Adrenal gland (tissue), 12 donors: ENCODE measurements around the gene BMPR1B. TPM values are rescaled to one million over a fixed set of nuclear protein-coding genes. Genes with fewer than 3 reads are reported as not detected.

Source experiments
- DNase-seq, 7 donors: peaks; one replicate each; pipeline ENCODE4 v3.0.0-alpha.2; 2019 to 2020
- H3K27ac ChIP-seq, 5 donors: fragments of 200-600 bp; sonication (generic) in 4 of 5; 1 replicate in 3 of 5; 2 replicates in 2 of 5; pipeline versions ENCODE4 v1.5.1 to v1.8.0; 2016 to 2020; ENCODE audit warnings: mild to moderate bottlenecking in 1 of 5
- H3K27me3 ChIP-seq: fragments of 200-600 bp; 2 replicates; pipeline ENCODE4 v1.8.0; 2021
- H3K36me3 ChIP-seq, 2 donors: fragments of 200-600 bp; replicated peaks in 1 of 2; 1 replicate in 1 of 2; 2 replicates in 1 of 2; pipeline versions ENCODE4 v1.5.1 to v1.8.0; 2018 to 2022
- H3K4me1 ChIP-seq, 2 donors: fragments of 200-600 bp; replicated peaks in 1 of 2; 1 replicate in 1 of 2; 2 replicates in 1 of 2; pipeline versions ENCODE4 v1.5.1 to v1.8.0; 2018 to 2021
- H3K4me3 ChIP-seq, 4 donors: fragments of 200-600 bp; sonication (generic) in 3 of 4; one replicate each; pipeline ENCODE4 v1.5.1; 2016 to 2018
- H3K9me3 ChIP-seq, 3 donors: fragments of 200-600 bp; sonication (generic) in 1 of 3; replicated peaks in 1 of 3; 1 replicate in 2 of 3; 2 replicates in 1 of 3; pipeline versions ENCODE4 v1.5.1 to v1.8.0; 2016 to 2021
- CTCF ChIP-seq, 6 experiments: fragments of 450-650 bp in 4 of 6; fragments of 200-600 bp in 2 of 6; sonication (generic) in 1 of 6; IDR thresholded peaks; 1 replicate in 5 of 6; 2 replicates in 1 of 6; pipeline versions ENCODE4 v1.5.1 to v1.8.0; 2016 to 2021; ENCODE audit warnings: antibody characterized with exemption in 6 of 6, mild to moderate bottlenecking in 2 of 6, moderate library complexity in 1 of 6
- POLR2A ChIP-seq, 2 donors: fragments of 450-650 bp; IDR thresholded peaks; one replicate each; pipeline ENCODE4 v1.6.1; 2017; ENCODE audit warnings: antibody characterized with exemption in 2 of 2, mild to moderate bottlenecking in 2 of 2, moderate library complexity in 1 of 2
- WGBS, 4 donors: extraction: QIAGEN DNeasy Blood & Tissue Kit in 2 of 4; methylation state at CpG; one replicate each; pipeline versions ENCODE4 v1.1.5 to v1.1.7; 2013 to 2017; 5-methylcytosine and 5-hydroxymethylcytosine counted together
- intact Hi-C, 2 donors: fragments of 100-400 bp; cut with DNase I; formaldehyde crosslinking; loops; one replicate each; pipeline versions ENCODE4 v1.14.1 to v1.15.0; 2022 to 2023
- polyA plus RNA-seq, 3 donors: library from polyadenylated mRNA; stranded (reverse); fragments of 200-250 nt in 2 of 3; fragments of 350-450 nt in 1 of 3; fragmentation: Illumina TruSeq in 1 of 3; extraction: RNeasy Lipid Tissue Mini Kit (QIAGEN cat#74804) in 1 of 3; gene quantifications; one replicate each; pipeline ENCODE4 v1.2.3, GENCODE V29; 2013 to 2014
- total RNA-seq, 9 donors: library from RNA; depleted of rRNA in 4 of 9; stranded (reverse); fragments of >200 nt in 4 of 9; fragments of 120-200 nt in 1 of 9; fragmentation: NEBNext Ultra II Directional in 1 of 9; extraction: Animal tissue kit (Norgen Biotek cat#: 25700) in 1 of 9; gene quantifications; one replicate each; pipeline versions ENCODE4 v1.1.0 to v1.2.4, GENCODE V29; 2013 to 2023
- donor health status: healthy with polysubstance abuse.
- donor health status: Bipolar disorder and iron deficiency.
- donor health status: DM: yes; HTN: yes; CAD: no.
- donor health status: DM: no; HTN: no; CAD: no.
- donor health status: DM: no; HTN: no; CAD: no.
- donor health status: DM: yes; HTN: yes; CAD: no.

Gene BMPR1B
- total and polyA plus RNA-seq, 12 donors = 0.94 to 22.2 (median 6.2) TPM

DNA sequence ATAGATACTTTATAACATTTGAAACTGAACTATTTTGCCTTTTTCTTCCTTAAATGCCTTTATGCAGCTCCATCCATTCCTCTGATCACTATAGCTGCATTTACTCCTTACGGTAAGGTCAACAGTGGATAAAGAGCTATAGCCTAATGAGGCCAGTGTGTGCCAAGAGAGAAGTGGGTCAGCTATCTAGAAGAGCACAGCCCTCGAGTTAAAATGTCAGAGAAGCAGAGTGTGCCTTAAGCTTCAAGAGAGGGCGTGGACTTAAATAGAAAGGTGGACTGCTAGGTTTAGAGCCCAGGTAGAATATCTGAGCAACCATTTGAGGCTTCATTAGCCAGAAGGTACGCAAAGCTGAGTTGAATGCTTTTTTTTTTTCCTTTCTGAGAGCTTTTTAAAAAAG is 347.4 kb downstream of the BMPR1B start:
- H3K36me3 ChIP-seq = no peaks in the 10 kb centered on the region
- no peak overlapping the region for H3K4me3 ChIP-seq
- no peak for DNase-seq
- H3K27me3 ChIP-seq = no peaks in the 10 kb centered on the region
- no peaks in the 10 kb centered on the region for H3K4me1 ChIP-seq
- H3K27ac ChIP-seq = no peak overlapping the region
- intact Hi-C loops = no loop called here
- TF ChIP-seq POLR2A (IDR thresholded peaks at IDR 0.05) (no peak), CTCF (IDR thresholded peaks at IDR 0.05) (no peak)
- no peaks in the 10 kb centered on the region for H3K9me3 ChIP-seq
- 77 to 87% (median 82%) methylated on average over 4 of the region's 4 CpGs for WGBS, 4 donors

GRCh38 chr4:95105983-95106382 is 348.2 kb downstream of the BMPR1B start:
- 75 to 88% (median 81%) methylated on average over 2 of the region's 2 CpGs for WGBS, 4 donors
- intact Hi-C loops = no loop called here
- H3K36me3 ChIP-seq = no peaks in the 10 kb centered on the region
- no peak for TF ChIP-seq POLR2A (IDR thresholded peaks at IDR 0.05)
- no peak for TF ChIP-seq CTCF (IDR thresholded peaks at IDR 0.05)
- no peaks in the 10 kb centered on the region for H3K9me3 ChIP-seq
- H3K4me3 ChIP-seq = no peak overlapping the region
- DNase-seq = no peak
- H3K4me1 ChIP-seq = no peaks in the 10 kb centered on the region
- H3K27me3 ChIP-seq = no peaks in the 10 kb centered on the region
- H3K27ac ChIP-seq = no peak overlapping the region

GRCh38 chr4:95106408-95106928 is 348.7 kb downstream of the BMPR1B start:
- no peaks in the 10 kb centered on the region for H3K36me3 ChIP-seq
- intact Hi-C loops = no loop called here
- no peak overlapping the region for H3K4me3 ChIP-seq
- no peak overlapping the region for H3K27ac ChIP-seq
- no peaks in the 10 kb centered on the region for H3K27me3 ChIP-seq
- TF ChIP-seq CTCF (IDR thresholded peaks at IDR 0.05) = no peak
- TF ChIP-seq POLR2A (IDR thresholded peaks at IDR 0.05) = no peak
- DNase-seq = no peak
- WGBS, 4 donors = 87 to 93% (median 88%) methylated on average over 2 of the region's 2 CpGs
- no peaks in the 10 kb centered on the region for H3K4me1 ChIP-seq
- no peaks in the 10 kb centered on the region for H3K9me3 ChIP-seq

DNA sequence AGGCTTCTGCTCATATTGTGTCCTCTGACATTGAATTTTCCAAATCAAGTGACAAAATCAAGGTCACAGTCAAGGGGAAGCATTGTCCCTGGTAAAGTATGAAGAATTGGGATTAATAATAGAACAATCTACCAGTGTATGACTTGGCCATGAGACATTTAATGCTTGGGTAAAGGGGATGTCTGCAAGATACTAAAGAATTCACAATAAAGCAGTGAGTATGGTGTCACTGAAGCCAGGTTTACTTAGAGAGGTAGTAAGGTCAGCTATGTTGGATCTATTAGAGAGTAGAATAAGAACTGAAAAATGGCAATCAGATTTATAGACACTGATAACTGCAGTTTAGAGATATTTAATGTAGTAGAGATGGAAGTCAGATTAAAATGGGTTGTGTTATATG is 349.2 kb downstream of the BMPR1B start:
- no peaks in the 10 kb centered on the region for H3K9me3 ChIP-seq
- no peaks in the 10 kb centered on the region for H3K36me3 ChIP-seq
- intact Hi-C loops = no loop called here
- H3K27ac ChIP-seq = no peak overlapping the region
- TF ChIP-seq CTCF (IDR thresholded peaks at IDR 0.05) (no peak), POLR2A (IDR thresholded peaks at IDR 0.05) (no peak)
- DNase-seq = no peak
- H3K4me1 ChIP-seq = no peaks in the 10 kb centered on the region
- no peaks in the 10 kb centered on the region for H3K27me3 ChIP-seq
- H3K4me3 ChIP-seq = no peak overlapping the region
